HL-60/S4 treated with phorbol 12-myristate 13-acetate at 8.2 ng/mL for 4 days and 3 days (cell line): Measurements from ENCODE around the gene GGTLC1.

Experiments used
- in situ Hi-C: fragments of 300-500 bp; cut with MboI; formaldehyde crosslinking; loops from 2 replicates; pipeline ENCODE4 v1.15.0; 2022; ENCODE audit warnings: low sequenced_read_pairs

Gene GGTLC1

DNA sequence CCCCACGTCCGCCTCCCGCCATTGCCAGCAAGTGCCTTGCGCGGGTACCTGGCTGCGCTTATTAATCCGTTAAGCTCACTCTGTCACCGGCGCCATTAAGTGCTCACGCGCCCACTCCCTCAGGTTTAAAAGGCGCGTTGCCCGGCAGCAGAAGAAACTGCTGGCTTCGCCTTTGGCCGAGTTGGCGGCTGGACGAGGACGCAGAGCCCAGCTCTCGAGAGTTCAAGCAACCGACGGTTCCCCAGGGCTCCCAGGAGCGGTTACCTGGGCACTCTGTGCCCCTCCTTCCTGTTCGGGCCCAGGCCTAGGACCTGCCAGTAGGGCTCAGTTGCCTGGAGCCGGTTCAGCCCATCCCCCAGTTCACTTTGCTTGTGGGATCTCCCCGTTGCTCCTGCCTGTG is at the start of gene GGTLC1:
TSS of gene GGTLC1 (minus strand) at position 219 of the 400 bp plus-strand sequence. CDS start 2,168 bp downstream, outside the sequence.
- in situ Hi-C loops = loop anchor here (25.0 kb wide), 1 partner anchor 101 kb away; the partner anchor contains the start of gene CST5

DNA sequence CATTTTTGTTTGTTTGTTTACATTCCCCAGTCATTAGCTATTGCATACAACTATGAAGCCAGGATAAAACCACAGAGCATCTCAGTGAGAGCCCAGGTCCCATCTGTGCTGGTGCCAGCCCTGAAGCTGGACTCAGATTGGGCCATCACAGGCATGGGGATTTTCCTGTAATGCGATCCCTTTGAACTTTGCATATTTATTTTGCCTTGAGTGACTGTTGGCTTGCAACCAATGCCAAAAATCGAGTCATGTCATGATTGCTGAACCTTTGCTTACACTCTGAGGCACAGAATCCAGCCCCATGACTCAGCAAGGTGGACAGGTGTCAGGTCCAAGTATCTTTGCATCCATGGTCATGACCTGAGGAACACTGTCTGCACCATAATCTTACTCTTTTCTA is 46.2 kb upstream of the GGTLC1 start:
- in situ Hi-C loops = no loop called here

DNA sequence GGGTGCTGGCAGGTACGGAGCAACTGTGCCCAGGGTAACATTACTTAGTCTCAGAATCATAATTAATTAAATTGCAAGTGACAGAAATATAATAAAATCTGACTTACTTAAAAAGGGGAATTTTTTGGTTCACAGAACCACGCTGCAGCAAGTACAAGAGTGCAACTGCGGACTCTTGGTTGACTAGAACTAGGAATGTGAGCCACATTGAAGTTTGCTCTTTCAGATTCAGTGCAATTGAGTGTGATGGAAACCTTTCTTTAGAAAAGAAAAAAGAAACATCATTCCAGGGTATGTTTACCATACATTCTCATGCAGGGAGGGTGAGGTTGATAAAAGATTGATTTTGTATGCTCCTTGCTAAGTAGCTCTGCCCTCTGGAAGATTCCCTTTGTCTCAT is 45.0 kb upstream of the GGTLC1 start:
- in situ Hi-C loops = no loop called here

DNA sequence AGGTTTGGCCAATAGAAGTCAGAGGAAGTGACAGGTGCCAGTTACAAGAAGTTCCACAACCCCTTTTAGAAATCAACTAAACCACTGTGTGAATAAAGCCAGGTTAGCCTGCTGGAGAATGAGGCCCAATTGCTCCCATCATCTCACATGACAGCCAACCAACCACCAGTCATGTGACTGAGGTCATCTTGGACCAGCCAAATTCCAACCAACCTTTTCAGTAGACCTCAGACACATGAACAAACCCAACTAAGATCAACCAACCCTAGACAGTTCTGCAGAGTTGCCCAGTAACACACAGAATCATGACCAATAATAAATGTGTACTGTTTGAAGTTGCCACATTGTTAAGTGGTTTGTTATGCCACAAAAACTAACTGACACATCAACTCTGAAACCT is 44.6 kb upstream of the GGTLC1 start:
- in situ Hi-C loops = no loop called here

DNA sequence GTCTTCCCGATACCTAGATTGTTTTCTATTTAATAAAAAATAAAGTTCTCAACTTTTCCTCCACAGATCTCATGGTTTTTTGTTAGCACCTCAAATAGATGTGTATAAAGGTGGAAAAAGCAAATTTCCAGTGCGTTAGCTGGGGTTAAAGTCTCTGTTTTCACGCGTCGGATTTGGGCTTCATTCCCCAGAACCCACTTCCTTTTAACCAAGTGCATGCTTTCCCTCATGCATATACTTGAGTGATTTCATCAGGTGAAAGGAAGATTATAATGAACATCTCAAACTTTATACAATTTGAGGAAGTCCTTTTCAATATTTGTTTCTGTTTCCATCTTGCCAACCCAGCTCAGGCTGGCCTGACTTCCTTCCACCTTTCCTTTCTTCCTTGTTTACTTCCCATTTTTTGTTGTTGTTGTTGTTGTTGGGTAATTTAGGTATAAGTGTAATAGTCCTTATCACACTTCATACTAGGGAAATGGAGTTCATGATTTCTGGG is 43.9 kb upstream of the GGTLC1 start:
- in situ Hi-C loops = no loop called here

DNA sequence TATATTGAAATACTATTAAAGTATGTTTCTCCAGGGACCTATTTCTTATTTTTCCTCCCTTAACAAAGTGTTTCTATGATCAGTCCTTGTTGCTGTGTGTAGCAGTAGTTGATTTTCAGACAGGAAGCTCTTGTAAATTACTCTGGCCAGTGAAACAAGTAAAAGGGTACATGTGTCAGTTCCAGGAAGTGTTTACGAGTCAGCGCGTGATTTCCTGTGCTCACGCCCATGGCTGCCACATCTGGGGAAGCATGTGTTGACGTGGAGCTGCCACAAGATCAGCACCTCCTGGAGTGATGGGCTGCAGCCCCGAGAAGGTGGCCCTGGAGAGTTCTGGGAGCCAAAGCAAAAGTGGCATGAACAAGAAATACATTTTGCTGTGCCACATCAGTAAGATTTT is 38.6 kb upstream of the GGTLC1 start:
- in situ Hi-C loops = no loop called here

DNA sequence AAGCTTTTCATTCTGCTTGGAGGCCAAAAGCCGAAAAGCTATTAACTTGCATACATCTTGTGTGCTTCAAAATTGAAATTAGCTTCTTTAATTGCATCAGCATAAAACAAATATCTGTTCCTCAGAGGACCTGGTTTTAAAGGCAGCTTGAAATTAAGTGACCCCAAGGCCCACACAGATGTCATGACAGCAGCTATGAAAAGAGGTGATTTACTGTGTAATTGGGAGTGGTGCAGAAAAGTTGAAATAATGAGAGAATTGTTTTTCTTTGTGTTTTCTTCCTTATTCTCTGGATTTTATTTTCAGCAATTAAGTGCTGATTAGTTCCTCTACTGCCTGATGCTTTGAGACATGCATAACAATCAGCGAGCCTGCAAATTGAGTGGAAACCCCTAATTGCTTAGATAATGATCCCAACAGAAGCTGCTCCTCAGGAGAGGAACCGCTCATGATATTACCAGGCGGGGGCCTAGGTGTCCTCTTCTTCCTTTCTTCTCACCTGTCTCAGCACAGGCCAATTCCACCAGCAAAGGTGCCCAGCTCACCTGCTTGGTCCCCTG is 34.1 kb upstream of the GGTLC1 start:
- in situ Hi-C loops = no loop called here

DNA sequence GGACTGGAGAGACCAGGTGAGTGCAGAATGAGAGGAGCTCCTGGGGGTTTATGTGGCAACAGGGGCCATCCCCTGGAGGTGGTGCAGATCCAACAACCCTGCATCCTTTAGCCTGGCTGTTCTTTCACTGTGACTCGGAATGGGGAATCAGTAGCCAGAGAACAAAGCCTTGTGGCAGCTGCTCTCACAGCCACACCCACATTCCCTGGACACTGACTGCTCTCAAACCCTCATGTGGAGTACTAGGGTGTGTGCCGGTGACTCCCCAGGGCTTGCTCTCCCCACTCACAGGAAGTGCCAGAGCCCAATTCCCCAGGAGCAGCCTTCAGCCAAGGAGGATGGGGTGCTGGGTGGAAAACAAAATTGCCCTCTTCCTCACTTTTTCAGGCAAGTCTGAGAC is 30.2 kb upstream of the GGTLC1 start:
- in situ Hi-C loops = no loop called here

DNA sequence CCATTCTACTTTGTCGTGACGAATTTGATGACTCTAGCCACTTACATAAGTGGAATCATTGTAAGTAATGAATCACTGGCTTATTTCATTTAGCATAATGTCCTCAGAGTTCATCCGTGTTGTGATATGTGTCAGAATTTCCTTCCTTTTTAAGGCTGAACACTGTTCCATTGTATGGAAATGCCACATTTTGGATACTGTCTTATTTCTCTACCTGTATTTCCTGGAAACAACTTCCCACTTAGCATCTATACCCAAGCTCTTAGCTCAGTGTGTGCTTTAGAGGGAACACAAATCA is 28.8 kb upstream of the GGTLC1 start:
- in situ Hi-C loops = no loop called here

DNA sequence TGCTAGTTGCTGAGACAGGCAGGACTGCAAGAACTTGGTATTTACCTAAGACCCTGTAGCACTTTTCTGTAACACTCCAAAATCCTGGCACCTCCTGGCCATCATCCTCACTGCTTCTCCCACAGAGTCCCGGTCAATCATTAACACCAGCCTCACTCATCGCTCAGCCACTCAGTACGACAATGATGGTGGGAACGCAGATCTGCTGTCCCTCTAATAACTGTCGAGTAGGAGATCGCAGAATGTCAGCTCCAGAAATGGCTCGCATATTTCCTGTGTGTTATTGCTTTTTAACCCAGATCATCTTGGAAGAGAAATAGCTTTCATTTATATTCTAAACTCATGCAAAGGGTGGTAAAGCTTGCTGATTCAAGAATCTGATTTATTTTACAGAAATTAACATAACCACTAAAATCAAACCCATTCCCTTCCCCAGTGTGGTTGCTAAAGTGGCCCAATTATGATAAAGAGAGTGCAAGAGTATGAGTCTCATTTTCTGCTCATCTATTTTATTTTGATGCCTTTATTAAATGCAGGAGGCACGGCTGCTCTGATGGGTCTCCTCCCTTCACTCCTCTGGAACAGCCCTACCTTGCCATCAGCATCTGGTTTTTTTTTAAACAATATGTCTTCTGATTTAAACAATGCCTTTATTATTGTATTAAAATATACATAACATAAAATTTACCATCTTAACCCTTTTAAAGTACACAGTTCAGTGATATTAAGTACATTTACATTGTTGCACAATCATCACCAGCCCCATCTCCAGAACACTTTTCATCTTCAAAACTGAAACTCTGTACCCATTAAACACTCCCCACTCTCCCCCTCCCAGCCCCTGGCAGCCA is 28.3 kb upstream of the GGTLC1 start:
- in situ Hi-C loops = no loop called here

DNA sequence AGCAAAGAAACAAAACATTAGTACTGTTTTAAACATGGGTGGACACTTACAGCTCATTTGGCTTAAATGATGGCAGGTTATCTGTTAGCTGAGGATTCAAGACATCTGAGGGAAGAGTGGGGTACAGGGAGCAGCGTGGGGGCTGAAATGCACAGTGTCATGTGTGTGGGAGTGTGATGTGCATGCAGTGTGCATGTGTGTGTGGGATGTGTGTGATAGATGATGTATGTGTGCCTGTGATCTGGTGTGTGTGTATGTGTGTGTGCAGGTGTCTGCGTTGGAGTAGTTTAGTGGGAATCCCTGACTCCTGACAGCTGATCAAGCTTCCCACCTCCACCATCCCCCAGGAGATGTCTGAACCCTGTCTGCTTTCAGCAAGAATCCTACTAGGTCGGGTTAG is 25.4 kb upstream of the GGTLC1 start:
- in situ Hi-C loops = no loop called here

DNA sequence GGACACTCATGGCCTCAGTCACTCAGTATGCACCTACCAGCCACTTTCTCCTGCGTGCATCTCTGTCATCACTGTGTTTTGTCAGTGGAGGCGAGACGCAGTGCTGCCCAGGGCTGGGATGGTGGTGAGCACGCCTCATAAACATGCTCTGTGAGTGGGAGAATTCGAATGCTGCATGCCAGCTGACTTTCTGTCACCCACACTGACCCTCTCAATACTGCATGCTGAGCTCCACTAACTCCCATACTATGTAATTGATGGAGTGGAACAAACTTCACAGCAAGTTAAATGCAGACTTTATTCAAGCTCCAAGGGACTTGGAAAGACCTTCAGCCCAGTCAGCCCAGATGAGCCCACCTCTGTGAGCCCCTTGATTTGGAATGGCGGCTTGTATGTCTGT is 22.7 kb upstream of the GGTLC1 start:
- in situ Hi-C loops = no loop called here

DNA sequence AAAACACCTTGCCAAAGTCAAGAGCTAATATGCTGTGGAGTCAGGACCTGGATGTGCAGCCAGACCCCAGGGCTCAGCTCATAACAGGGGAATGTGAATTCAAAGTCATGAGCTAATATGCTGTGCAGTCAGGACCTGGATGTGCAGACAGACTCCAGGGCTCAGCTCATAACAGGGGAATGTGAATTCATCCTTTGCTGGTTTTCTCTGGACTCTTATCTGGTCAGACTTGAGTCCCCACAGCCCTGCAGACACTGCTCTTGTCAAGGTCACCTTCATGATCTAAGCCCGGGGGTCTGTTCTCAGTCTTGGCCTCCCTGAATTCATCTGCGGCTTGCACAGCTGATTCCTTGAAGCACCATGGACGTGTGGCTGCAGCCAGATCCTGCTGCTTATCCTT is 19.2 kb upstream of the GGTLC1 start:
- in situ Hi-C loops = no loop called here

DNA sequence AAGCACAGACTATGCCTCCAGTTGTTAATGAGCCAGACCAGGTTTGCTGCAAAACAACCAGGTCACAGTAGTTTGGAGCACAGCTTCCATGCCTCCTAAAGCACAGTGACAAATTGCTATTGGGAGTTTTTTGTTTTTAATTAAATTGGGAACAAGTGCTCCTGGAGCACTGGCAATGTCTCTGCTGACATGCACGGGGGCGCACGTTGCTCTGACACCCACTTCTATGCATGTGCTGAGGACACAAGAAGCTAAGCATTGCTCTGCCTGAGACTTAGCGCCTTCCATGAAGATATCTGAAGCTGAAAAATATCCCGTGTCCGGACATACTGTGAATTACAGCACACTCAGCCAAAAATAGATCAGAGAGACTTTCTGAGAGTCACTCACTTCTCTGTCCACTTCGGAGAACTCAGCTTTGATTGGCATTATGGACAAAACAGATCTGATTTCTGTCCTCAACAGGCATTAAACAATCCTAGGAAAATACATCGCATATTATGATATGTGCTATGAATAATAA is 18.6 kb upstream of the GGTLC1 start:
- in situ Hi-C loops = no loop called here

DNA sequence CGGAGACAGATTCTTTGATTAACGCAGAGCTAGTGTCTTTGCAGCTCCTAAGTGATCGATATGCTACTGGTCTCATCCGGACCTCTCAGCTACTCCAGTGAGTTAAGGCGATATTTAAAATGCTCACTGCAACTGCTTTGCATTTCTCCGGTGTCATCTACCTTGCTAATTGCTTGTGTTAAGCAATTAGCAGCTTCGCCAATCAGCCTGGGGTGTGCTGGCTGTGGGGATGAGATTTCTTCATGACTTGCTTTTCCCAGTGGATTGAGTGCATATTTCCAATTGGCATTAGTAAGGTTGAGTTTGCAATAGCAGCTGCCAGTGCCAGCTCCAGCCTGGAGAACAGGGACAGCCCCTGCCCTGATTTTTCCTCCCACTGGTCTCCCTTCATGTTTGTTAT is 18.0 kb upstream of the GGTLC1 start:
- in situ Hi-C loops = no loop called here

DNA sequence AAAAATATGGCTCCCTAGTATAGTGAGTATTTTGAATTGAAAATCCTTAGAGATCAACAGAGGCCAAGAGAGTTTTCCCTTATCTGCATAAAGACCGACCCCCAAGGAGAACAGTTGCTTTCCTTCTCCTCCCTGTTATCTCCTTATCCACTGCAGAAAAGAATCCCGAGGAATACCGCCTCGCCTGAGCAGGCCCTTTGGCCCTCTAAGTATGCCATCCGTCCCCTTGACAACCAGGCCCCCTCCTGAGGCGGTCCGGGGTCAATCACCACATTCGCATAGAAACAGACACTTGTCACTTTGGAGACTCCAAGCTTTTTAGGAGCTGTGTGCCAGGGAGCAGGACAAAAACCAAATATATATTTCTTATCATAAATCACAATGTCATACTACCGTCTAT is 15.9 kb upstream of the GGTLC1 start:
- in situ Hi-C loops = no loop called here

DNA sequence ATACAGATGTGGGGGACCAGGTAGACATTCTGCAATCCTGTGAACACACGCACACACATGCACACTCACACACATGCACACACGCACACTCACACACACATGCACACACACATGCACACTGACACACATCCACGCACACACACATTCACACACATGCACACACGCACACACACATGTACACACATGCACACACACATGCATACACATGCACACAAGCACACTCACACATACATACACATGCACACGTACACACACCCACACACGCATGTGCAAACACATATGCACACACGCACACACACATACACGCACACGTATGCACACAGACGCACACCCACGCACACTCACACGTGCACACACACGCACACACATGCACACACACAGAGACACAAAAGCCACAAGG is 14.3 kb upstream of the GGTLC1 start:
- in situ Hi-C loops = no loop called here

DNA sequence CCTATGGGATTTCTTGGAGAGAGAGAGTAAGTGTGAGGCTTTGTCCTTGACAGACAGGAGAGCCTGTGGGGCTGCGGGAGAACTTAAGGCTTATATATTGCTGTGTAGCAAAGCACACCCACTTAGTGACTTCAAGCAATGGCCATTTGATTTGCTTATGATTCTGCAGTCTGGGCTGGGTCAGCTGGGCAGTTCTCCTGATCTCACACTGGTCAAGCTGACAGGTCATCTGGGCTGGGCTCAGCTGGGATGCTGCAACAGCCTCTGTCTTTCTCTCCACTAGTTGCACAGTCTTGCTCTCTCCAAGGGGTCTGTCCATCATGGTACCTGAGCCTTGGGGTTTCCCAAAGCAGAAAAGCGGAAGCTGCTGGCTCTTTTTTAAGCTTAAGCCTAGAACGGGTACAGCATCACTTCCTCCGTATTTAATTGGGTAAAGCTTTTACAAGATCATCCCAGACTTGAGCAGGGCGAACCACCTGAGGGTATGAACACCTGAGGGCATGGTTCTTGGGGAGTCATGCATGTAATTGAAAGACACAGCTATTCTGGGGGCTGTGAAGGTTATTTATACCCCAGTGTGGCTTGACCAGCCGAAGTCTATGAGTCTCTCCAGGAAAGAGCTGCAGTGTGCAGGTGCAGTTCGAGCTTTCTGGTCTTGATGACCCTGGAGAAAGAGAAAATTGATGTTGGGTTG is 13.3 kb upstream of the GGTLC1 start:
- in situ Hi-C loops = no loop called here

DNA sequence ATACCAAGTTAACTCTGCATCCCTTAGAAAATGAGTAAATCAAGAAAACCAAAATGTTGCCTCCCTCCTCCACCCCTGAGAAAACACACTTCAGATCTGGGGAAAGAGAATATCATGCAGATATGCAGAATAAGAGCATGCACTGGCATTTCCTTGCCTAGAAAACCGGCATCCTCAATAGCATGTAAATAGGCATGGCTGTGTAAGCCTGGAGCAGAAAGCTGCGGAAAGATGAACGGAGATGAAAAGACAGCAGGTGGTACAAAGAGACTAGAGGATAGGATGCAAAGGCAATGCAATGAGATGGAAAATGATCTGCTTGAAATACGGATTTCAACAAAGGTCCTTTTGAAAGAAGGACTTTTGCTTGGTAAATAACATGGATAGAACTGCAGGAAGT is 10.3 kb upstream of the GGTLC1 start:
- in situ Hi-C loops = loop anchor here (25.0 kb wide), 1 partner anchor 112 kb away; the partner anchor contains the start of gene CST5

DNA sequence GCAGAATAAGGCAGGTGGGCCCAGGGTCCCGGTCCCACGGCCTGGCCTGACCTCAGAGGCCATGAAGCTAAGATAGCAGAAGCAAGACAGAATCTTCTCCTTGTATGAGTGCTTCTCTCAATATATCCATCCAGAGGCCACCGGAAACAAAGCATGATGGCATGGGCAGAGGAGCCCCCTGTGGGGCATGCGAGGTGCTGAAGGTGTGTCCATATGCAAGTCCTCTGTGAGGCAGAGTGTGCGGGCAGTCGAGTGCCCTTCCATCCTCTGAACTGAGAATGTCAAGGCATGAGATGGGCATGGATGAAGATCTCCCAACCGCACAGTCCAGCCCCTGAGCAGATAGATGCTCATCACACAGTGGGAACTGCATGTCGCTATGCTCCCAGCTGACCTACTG is 9.8 kb upstream of the GGTLC1 start:
- in situ Hi-C loops = loop anchor here (25.0 kb wide), 1 partner anchor 111 kb away; the partner anchor contains the start of gene CST5

DNA sequence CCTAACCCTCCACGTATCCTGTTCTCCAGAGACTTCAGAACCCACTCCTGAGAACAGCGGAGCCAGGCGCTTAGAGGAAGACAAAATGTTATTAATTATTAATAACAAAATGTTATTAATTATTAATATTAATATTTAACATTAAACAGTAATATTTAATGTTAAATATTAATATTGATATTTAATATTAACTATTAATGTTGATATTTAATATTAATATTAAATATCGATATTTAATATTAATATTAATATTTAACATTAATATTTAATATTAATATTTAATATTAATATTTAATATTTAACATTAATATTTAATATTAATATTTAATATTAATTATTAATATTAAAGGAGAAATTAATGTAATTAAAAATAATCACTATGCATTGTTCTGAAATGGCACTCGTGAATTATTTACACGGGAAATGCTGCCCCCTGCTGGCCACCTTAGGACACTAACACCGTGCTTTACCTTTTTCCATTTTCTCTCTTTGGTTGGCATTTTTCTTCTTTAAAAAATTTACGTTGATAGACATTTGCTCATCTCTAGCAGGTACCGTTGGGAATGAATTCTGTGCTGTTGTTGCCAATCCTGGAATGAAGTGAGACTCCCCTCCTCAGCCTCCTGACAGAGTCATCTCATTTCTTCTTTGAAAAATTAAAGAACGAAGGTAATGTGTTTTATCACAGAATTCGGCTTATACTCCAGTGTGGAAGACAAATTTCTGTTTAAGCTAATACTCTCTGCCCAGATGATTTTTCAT is 7.5 kb upstream of the GGTLC1 start:
- in situ Hi-C loops = loop anchor here (25.0 kb wide), 1 partner anchor 109 kb away; the partner anchor contains the start of gene CST5
